GM12878 (cell line): ENCODE data around the gene NEK11.

Experiments
- CEBPB ChIP-seq, 2 experiments: fragments of 150-350 bp in 1 of 2; IDR thresholded peaks; 2 replicates each; pipeline ENCODE4 v1.6.1; 2012 to 2014; ENCODE audit warnings: low read depth in 2 of 2, low read length in 2 of 2, borderline replicate concordance in 1 of 2, inconsistent platforms in 1 of 2
- FOXM1 ChIP-seq: IDR thresholded peaks from 2 replicates; pipeline ENCODE4 v1.6.1; 2012; ENCODE audit warnings: low read depth, mild to moderate bottlenecking, inconsistent platforms, low read length, moderate library complexity
- REST ChIP-seq: IDR thresholded peaks from 2 replicates; pipeline ENCODE4 v1.6.1; 2012; ENCODE audit warnings: mild to moderate bottlenecking, low read depth, low read length

GRCh38 chr3:131217296-131217741, 190.6 kb downstream of the NEK11 start:
- TF ChIP-seq FOXM1 = no peak
- no peak for TF ChIP-seq CEBPB (IDR thresholded peaks at IDR 0.05; ENCODE audit: borderline replicate concordance in 1 of 2, low read depth in 2 of 2, low read length in 2 of 2)
- no peak for TF ChIP-seq REST
